Sigmoid colon (tissue), 7 donors: Measurements from ENCODE around the gene UGT2B10. TPM values are rescaled to one million over a fixed set of nuclear protein-coding genes. Genes with fewer than 3 reads are reported as not detected.

ENCODE experiments used
- DNase-seq: peaks from one replicate; pipeline ENCODE4 v3.0.0-alpha.2; 2019
- H3K27ac ChIP-seq, 4 donors: fragments of 200-600 bp; sonication (generic); one replicate each; pipeline ENCODE4 v1.5.1; 2016 to 2019; ENCODE audit warnings: mild to moderate bottlenecking in 1 of 4
- H3K27me3 ChIP-seq, 3 donors: fragments of 200-600 bp; sonication (generic); one replicate each; pipeline ENCODE4 v1.5.1; 2019; ENCODE audit warnings: mild to moderate bottlenecking in 1 of 3
- H3K36me3 ChIP-seq, 4 donors: fragments of 200-600 bp; sonication (generic); one replicate each; pipeline ENCODE4 v1.5.1; 2016 to 2019
- H3K4me1 ChIP-seq, 4 donors: fragments of 200-600 bp; sonication (generic); one replicate each; pipeline ENCODE4 v1.5.1; 2017 to 2019
- H3K4me3 ChIP-seq, 4 donors: fragments of 200-600 bp; sonication (generic); one replicate each; pipeline ENCODE4 v1.5.1; 2017 to 2019; ENCODE audit warnings: mild to moderate bottlenecking in 2 of 4, moderate library complexity in 1 of 4
- H3K9me3 ChIP-seq, 4 donors: fragments of 200-600 bp in 3 of 4; sonication (generic) in 3 of 4; one replicate each; pipeline versions ENCODE4 v1.5.1 to v1.6.1; 2013 to 2019
- CTCF ChIP-seq, 4 experiments: fragments of 450-650 bp in 3 of 4; fragments of 200-600 bp in 1 of 4; IDR thresholded peaks; one replicate each; pipeline ENCODE4 v1.5.1; 2016 to 2019; ENCODE audit warnings: antibody characterized with exemption in 4 of 4, mild to moderate bottlenecking in 3 of 4, moderate library complexity in 2 of 4
- EP300 ChIP-seq, 4 donors: sonication (generic); formaldehyde crosslinking; IDR thresholded peaks; one replicate each; pipeline ENCODE4 v1.6.1; 2017; ENCODE audit warnings: antibody characterized with exemption in 4 of 4
- POLR2A ChIP-seq, 2 donors: fragments of 450-650 bp; IDR thresholded peaks; one replicate each; pipeline ENCODE4 v1.6.1; 2016; ENCODE audit warnings: antibody characterized with exemption in 2 of 2, mild to moderate bottlenecking in 2 of 2, moderate library complexity in 2 of 2
- POLR2AphosphoS5 ChIP-seq, 4 donors: sonication (generic); formaldehyde crosslinking; IDR thresholded peaks; one replicate each; pipeline ENCODE4 v1.6.1; 2017; ENCODE audit warnings: antibody characterized with exemption in 4 of 4
- WGBS, 2 donors: extraction: QIAGEN DNeasy Blood & Tissue Kit; methylation state at CpG; one replicate each; pipeline ENCODE4 v1.1.7; 2013; 5-methylcytosine and 5-hydroxymethylcytosine counted together
- intact Hi-C: fragments of 100-400 bp; cut with DNase I; formaldehyde crosslinking; loops from one replicate; pipeline ENCODE4 v1.15.1; 2023
- polyA plus RNA-seq, 3 donors: library from polyadenylated mRNA; stranded (reverse); fragments of 200-250 nt; gene quantifications; one replicate each; pipeline ENCODE4 v1.2.3, GENCODE V29; 2013
- small RNA-seq, 3 donors: library from RNA; depleted of rRNA; stranded (forward); fragments of <200 nt; gene quantifications; one replicate each; pipeline ENCODE3, GENCODE V24; 2016
- total RNA-seq, 4 donors: library from RNA; depleted of rRNA; stranded (reverse); fragments of >200 nt; gene quantifications; one replicate each; pipeline ENCODE4 v1.1.0, GENCODE V29; 2016
- donor health status: healthy with polysubstance abuse.
- donor health status: Bipolar disorder and iron deficiency.
- donor health status: healthy.

The UGT2B10 gene
- total and polyA plus RNA-seq, 7 donors: 0.07 to 0.60 (median 0.46) TPM; not detected in 4

- Histone ChIP-seq H3K4me3 (no peak overlapping the region), H3K36me3 (no peaks in the 10 kb centered on the region), H3K27me3 (no peaks in the 10 kb centered on the region), H3K9me3 (no peaks in the 10 kb centered on the region), H3K4me1 (no peaks in the 10 kb centered on the region), H3K27ac (no peak overlapping the region)
- WGBS, 2 donors: 45 to 75% methylated on average over 3 of the region's 3 CpGs
- no peak for TF ChIP-seq CTCF (IDR thresholded peaks at IDR 0.05)
- TF ChIP-seq EP300 (IDR thresholded peaks at IDR 0.05): no peak
- no peak for TF ChIP-seq POLR2AphosphoS5 (IDR thresholded peaks at IDR 0.05)
- TF ChIP-seq POLR2A (IDR thresholded peaks at IDR 0.05): no peak
- intact Hi-C loops: no loop called here
- no peak for DNase-seq
Observed at GRCh38 chr4:68872643-68873502, 57.1 kb downstream of the UGT2B10 start.

GRCh38 chr4:68874507-68874906, 58.7 kb downstream of the UGT2B10 start:
- intact Hi-C loops: no loop called here
- TF ChIP-seq EP300 (IDR thresholded peaks at IDR 0.05) (no peak), POLR2AphosphoS5 (IDR thresholded peaks at IDR 0.05) (no peak), CTCF (IDR thresholded peaks at IDR 0.05) (no peak), POLR2A (IDR thresholded peaks at IDR 0.05) (no peak)
- H3K4me3 ChIP-seq: no peak overlapping the region
- no peak for DNase-seq
- H3K4me1 ChIP-seq: no peaks in the 10 kb centered on the region
- no peaks in the 10 kb centered on the region for H3K36me3 ChIP-seq
- H3K27ac ChIP-seq: no peak overlapping the region
- no peaks in the 10 kb centered on the region for H3K27me3 ChIP-seq
- H3K9me3 ChIP-seq: no peaks in the 10 kb centered on the region

GRCh38 chr4:68877555-68877954, 61.8 kb downstream of the UGT2B10 start:
- H3K4me1 ChIP-seq: no peaks in the 10 kb centered on the region
- intact Hi-C loops: no loop called here
- 94 to 95% methylated on average over 5 of the region's 5 CpGs for WGBS, 2 donors
- no peaks in the 10 kb centered on the region for H3K27me3 ChIP-seq
- H3K36me3 ChIP-seq: no peaks in the 10 kb centered on the region
- no peak for DNase-seq
- H3K4me3 ChIP-seq: no peak overlapping the region
- H3K9me3 ChIP-seq: no peaks in the 10 kb centered on the region
- no peak for TF ChIP-seq POLR2AphosphoS5 (IDR thresholded peaks at IDR 0.05)
- TF ChIP-seq EP300 (IDR thresholded peaks at IDR 0.05): no peak
- TF ChIP-seq POLR2A (IDR thresholded peaks at IDR 0.05): no peak
- no peak for TF ChIP-seq CTCF (IDR thresholded peaks at IDR 0.05)
- no peak overlapping the region for H3K27ac ChIP-seq

GRCh38 chr4:68878048-68878447, 62.3 kb downstream of the UGT2B10 start:
- no peaks in the 10 kb centered on the region for H3K36me3 ChIP-seq
- H3K27me3 ChIP-seq: no peaks in the 10 kb centered on the region
- H3K9me3 ChIP-seq: no peaks in the 10 kb centered on the region
- DNase-seq: no peak
- TF ChIP-seq POLR2A (IDR thresholded peaks at IDR 0.05): no peak
- TF ChIP-seq POLR2AphosphoS5 (IDR thresholded peaks at IDR 0.05): no peak
- no peak for TF ChIP-seq EP300 (IDR thresholded peaks at IDR 0.05)
- no peak for TF ChIP-seq CTCF (IDR thresholded peaks at IDR 0.05)
- WGBS, 2 donors: 94 to 95% methylated on average over 2 of the region's 2 CpGs
- no peaks in the 10 kb centered on the region for H3K4me1 ChIP-seq
- no peak overlapping the region for H3K4me3 ChIP-seq
- intact Hi-C loops: no loop called here
- no peak overlapping the region for H3K27ac ChIP-seq

Small RNAs within 50 kb of the gene (small RNA-seq; reads per million reads assigned to genes)
- gene AC021146.4 (0 reads per million in 3 donors), gene AC021146.9 (0 reads per million in 3 donors)

Other genes with a start within 250 kb of the UGT2B10 start
- 1 to 10 TPM in 1 of 4 donors, not detected in 3; 1.1 TPM for gene UGT2B17, start 239.7 kb upstream of the UGT2B10 start, total RNA-seq
- 100 to 1,000 TPM in 1 of 3 donors, 10 to 100 TPM in 1, not detected in 1; 83.5 to 376 TPM for gene UGT2B17, start 239.7 kb upstream of the UGT2B10 start, polyA plus RNA-seq
- gene UGT2B15, start 145.3 kb upstream of the UGT2B10 start, total RNA-seq: under 1 TPM in 1 of 4 donors, not detected in 3; 0.36 TPM
- 10 to 100 TPM in 1 of 3 donors, 1 to 10 TPM in 1, not detected in 1; 6.0 to 24.5 TPM for gene UGT2B15, start 145.3 kb upstream of the UGT2B10 start, polyA plus RNA-seq
- gene UGT2A3, start 135.8 kb downstream of the UGT2B10 start, total RNA-seq: not detected
- gene UGT2A3, start 135.8 kb downstream of the UGT2B10 start, polyA plus RNA-seq: 10 to 100 TPM; 16.9 to 28.0 (median 17.4) TPM